Neural crest cell (in vitro differentiated cells): Measurements from ENCODE around the gene OR14C36. TPM values are rescaled to one million over a fixed set of nuclear protein-coding genes. Genes with fewer than 3 reads are reported as not detected.
"Not testable (repeated sequence)": the region's sequence is repeated elsewhere in the genome, so short reads cannot be mapped to it uniquely, and the experiment has no call there.

Source experiments
- DNase-seq: peaks from one replicate; pipeline ENCODE4 v3.0.0; 2021; ENCODE audit warnings: low read depth, mixed read lengths, low spot score
- H3K27ac Mint-ChIP-seq: one replicate; pipeline ENCODE4 v1.8.0; 2021; ENCODE audit warnings: mild to moderate bottlenecking, mixed read lengths; ENCODE audit not compliant: unreplicated experiment
- H3K27me3 Mint-ChIP-seq: 2 replicates; pipeline ENCODE4 v1.8.0; 2021; ENCODE audit warnings: low read depth, mild to moderate bottlenecking, mixed read lengths
- H3K36me3 Mint-ChIP-seq: 2 replicates; pipeline ENCODE4 v1.8.0; 2021; ENCODE audit warnings: low read depth, mild to moderate bottlenecking, mixed read lengths
- H3K4me1 Mint-ChIP-seq: 2 replicates; pipeline ENCODE4 v1.8.0; 2021; ENCODE audit warnings: mixed read lengths
- H3K4me3 Mint-ChIP-seq: one replicate; pipeline ENCODE4 v1.8.0; 2021; ENCODE audit warnings: mild to moderate bottlenecking, mixed read lengths
- H3K9me3 Mint-ChIP-seq: 2 replicates; pipeline ENCODE4 v1.8.0; 2021; ENCODE audit warnings: mixed read lengths
- CTCF ChIP-seq: fragments of 200-600 bp; sonication (generic); conservative IDR thresholded peaks from 2 replicates; pipeline ENCODE4 v1.5.0; 2021; ENCODE audit warnings: antibody characterized with exemption, mild to moderate bottlenecking
- long read RNA-seq: library from polyadenylated mRNA; unstranded; transcript quantifications from one replicate; pipeline ENCODE4 v2.0.0, GENCODE V29; 2020
- total RNA-seq: library from RNA; stranded (reverse); gene quantifications from 2 replicates; pipeline ENCODE4 v1.2.1, GENCODE V29; 2021

The OR14C36 gene, protein sequence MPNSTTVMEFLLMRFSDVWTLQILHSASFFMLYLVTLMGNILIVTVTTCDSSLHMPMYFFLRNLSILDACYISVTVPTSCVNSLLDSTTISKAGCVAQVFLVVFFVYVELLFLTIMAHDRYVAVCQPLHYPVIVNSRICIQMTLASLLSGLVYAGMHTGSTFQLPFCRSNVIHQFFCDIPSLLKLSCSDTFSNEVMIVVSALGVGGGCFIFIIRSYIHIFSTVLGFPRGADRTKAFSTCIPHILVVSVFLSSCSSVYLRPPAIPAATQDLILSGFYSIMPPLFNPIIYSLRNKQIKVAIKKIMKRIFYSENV
- total RNA-seq = not detected in 2 replicates
- long read RNA-seq = 0 reads

DNA sequence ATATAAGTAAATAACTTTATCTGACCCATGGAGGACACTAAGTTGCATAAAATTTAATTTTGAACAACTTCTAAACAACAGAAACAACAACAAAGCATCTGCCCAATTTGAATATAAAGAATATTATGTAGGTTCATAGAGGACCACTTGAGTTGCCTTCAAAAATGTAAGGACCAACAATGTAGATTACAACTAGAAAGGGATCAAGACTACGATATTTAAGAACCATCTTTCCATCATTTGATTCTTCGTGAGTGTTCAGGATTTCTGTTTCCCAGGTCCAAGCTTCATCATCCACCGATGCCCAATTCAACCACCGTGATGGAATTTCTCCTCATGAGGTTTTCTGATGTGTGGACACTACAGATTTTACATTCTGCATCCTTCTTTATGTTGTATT, at the start of gene OR14C36:
OR14C36 (plus strand) TSS at position 301 of the 400 bp plus-strand sequence; CDS start at position 301, 0 bp downstream.
- Mint-ChIP-seq H3K9me3 (peaks cover 23% of the 10 kb centered on the region), H3K27me3 (no peaks in the 10 kb centered on the region), H3K36me3 (no peaks in the 10 kb centered on the region), H3K4me3 (no peak within 1 kb of the TSS), H3K27ac (no peak within 1 kb of the TSS), H3K4me1 (no peaks in the 10 kb centered on the region)
- TF ChIP-seq CTCF = no peak
- DNase-seq = no peak

DNA sequence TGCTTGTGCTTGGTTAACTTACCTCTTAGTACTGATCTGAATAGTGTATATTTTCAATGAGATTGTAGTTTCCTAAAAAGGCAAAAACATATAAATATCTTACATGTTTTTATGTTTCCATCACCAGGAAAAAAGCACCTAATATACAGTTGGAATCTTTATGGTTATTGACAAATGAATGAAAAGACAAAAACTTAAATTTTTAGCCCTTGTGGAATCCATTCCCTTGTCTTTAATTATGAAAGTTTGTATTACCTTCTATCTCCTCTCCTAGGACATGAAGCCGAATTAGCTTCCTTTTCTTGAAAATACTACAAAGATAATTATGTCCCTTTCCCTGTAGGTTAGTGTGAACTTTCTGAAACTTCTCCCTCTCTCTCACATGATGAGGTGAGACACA, 45.3 kb upstream of the OR14C36 start, which contains the start of gene OR2T12:
OR2T12 (minus strand) TSS at position 101 of the 400 bp plus-strand sequence. CDS start 7,846 bp downstream, outside the sequence.
- H3K4me3 Mint-ChIP-seq = no peak within 1 kb of the TSS

GRCh38 chr1:248305672-248306071, 42.9 kb upstream of the OR14C36 start:
- H3K27me3 Mint-ChIP-seq, H3K4me3 Mint-ChIP-seq, H3K4me1 Mint-ChIP-seq, DNase-seq, H3K27ac Mint-ChIP-seq, H3K36me3 Mint-ChIP-seq: not testable (repeated sequence)
- peaks cover 11% of the 10 kb centered on the region for H3K9me3 Mint-ChIP-seq

More for the DNA sequence above, 45.3 kb upstream of the OR14C36 start, which contains the start of gene OR2T12:
- no peak for TF ChIP-seq CTCF
- H3K27ac Mint-ChIP-seq = no peak within 1 kb of the TSS
- H3K27me3 Mint-ChIP-seq = no peaks in the 10 kb centered on the region
- peaks cover 8% of the 10 kb centered on the region for H3K9me3 Mint-ChIP-seq
- H3K4me1 Mint-ChIP-seq = no peaks in the 10 kb centered on the region
- no peak for DNase-seq
- H3K36me3 Mint-ChIP-seq = peaks cover 5% of the 10 kb centered on the region

- Mint-ChIP-seq H3K27me3 (no peaks in the 10 kb centered on the region), H3K4me1 (no peaks in the 10 kb centered on the region), H3K9me3 (peaks cover 11% of the 10 kb centered on the region), H3K36me3 (peaks cover 5% of the 10 kb centered on the region), H3K4me3 (no peak overlapping the region), H3K27ac (no peak overlapping the region)
- DNase-seq = no peak
- no peak for TF ChIP-seq CTCF
Measured at GRCh38 chr1:248306103-248306502, 42.5 kb upstream of the OR14C36 start.

DNA sequence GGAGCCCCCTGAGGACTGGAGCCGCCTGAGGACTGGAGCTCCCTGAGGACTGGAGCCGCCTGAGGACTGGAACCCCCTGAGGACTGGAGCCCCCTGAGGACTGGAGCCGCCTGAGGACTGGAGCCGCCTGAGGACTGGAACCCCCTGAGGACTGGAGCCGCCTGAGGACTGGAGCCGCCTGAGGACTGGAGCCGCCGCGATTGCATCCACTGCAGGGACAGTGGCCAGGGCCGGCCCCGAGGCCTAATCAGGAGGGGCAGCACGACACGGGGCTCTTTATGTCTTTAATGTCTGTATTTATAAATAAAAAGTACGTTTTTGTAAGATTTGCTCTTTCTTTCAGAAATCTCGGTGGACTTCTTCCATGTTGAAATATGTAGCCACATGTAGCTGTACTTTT, 41.8 kb upstream of the OR14C36 start:
- peaks cover 10% of the 10 kb centered on the region for H3K9me3 Mint-ChIP-seq
- H3K4me1 Mint-ChIP-seq, H3K27me3 Mint-ChIP-seq, H3K27ac Mint-ChIP-seq, H3K4me3 Mint-ChIP-seq, H3K36me3 Mint-ChIP-seq, DNase-seq: not testable (repeated sequence)

DNA sequence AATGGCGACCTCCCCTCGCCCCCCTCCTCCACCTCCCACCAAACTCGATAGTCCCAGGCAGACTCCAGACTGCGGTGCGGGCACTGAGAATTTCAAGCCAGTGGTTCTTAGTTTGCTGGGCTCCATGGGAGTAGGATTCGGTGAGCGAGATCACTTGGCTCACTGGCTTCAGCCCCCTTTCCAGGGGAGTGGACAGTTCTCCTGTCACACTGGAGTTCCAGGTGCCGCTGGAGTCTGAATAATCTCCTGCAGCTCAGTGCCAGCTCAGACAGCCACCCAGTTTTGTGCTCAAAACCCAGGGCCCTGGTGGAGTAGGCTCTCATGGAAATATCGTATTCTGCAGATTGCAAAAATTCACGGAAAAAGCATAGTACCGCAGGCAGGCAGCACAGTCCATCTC, 31.8 kb upstream of the OR14C36 start:
- Mint-ChIP-seq H3K36me3 (peaks cover 12% of the 10 kb centered on the region), H3K27ac (no peak overlapping the region), H3K4me3 (no peak overlapping the region), H3K4me1 (no peaks in the 10 kb centered on the region), H3K27me3 (no peaks in the 10 kb centered on the region), H3K9me3 (peaks cover 37% of the 10 kb centered on the region)
- DNase-seq = no peak
- TF ChIP-seq CTCF = no peak
